Activated CD4-positive, CD25-positive, alpha-beta regulatory T cell treated with anti-CD3 and anti-CD28 coated beads, Interleukin-2, amount 50 U/mL, for 72 hours (primary cell): ENCODE data around the gene TFRC.
"Not testable (repeated sequence)": the region's sequence is repeated elsewhere in the genome, so short reads cannot be mapped to it uniquely, and the experiment has no call there.

ENCODE experiments used
- DNase-seq: peaks from one replicate; pipeline ENCODE4 v3.0.0; 2021

Gene TFRC

GRCh38 chr3:196081834-196082618 lies at the start of gene TFRC:
TSS of gene TFRC (minus strand) at chr3:196082090. CDS start at chr3:196077099, 4,991 bp downstream.
- DNase-seq: peak; percentile 98

- DNase-seq: no peak
These were observed 46.4 kb upstream of the TFRC start for GRCh38 chr3:196128172-196128843.

GRCh38 chr3:196127308-196128040 lies 45.6 kb upstream of the TFRC start:
- DNase-seq: no peak

- no peak for DNase-seq
These were observed 42.7 kb upstream of the TFRC start for GRCh38 chr3:196124608-196125007.

- DNase-seq: no peak
These were observed 40.8 kb upstream of the TFRC start for GRCh38 chr3:196122688-196123046.

GRCh38 chr3:196122021-196122687 lies 40.3 kb upstream of the TFRC start:
- DNase-seq: no peak

- DNase-seq: no peak
These were observed 39.2 kb upstream of the TFRC start for GRCh38 chr3:196121066-196121465.

GRCh38 chr3:196120291-196120951 lies 38.5 kb upstream of the TFRC start:
- no peak for DNase-seq

- DNase-seq: no peak
These were observed 35.9 kb upstream of the TFRC start for GRCh38 chr3:196117809-196118208.

- no peak for DNase-seq
These were observed 33.8 kb upstream of the TFRC start for GRCh38 chr3:196115678-196116083.

GRCh38 chr3:196111939-196112386 lies 30.1 kb upstream of the TFRC start:
- DNase-seq: peak; percentile 45

- DNase-seq: no peak
These were observed 26.3 kb upstream of the TFRC start for GRCh38 chr3:196108075-196108743.

- DNase-seq: not testable (repeated sequence)
These were observed 22.8 kb upstream of the TFRC start for GRCh38 chr3:196104707-196105106.

GRCh38 chr3:196098365-196098980 lies 16.6 kb upstream of the TFRC start:
- not testable (repeated sequence) for DNase-seq

- no peak for DNase-seq
These were observed 15.7 kb upstream of the TFRC start for GRCh38 chr3:196097373-196098154.

- DNase-seq: no peak
These were observed 14.6 kb upstream of the TFRC start for GRCh38 chr3:196096382-196096953.

GRCh38 chr3:196093317-196094111 lies 11.6 kb upstream of the TFRC start:
- no peak for DNase-seq

GRCh38 chr3:196087906-196088305 lies 6.0 kb upstream of the TFRC start:
- no peak for DNase-seq

GRCh38 chr3:196082619-196082971 lies 705 bp upstream of the TFRC start:
- no peak for DNase-seq
